Measurements from ENCODE around the gene ROR1.

DNA sequence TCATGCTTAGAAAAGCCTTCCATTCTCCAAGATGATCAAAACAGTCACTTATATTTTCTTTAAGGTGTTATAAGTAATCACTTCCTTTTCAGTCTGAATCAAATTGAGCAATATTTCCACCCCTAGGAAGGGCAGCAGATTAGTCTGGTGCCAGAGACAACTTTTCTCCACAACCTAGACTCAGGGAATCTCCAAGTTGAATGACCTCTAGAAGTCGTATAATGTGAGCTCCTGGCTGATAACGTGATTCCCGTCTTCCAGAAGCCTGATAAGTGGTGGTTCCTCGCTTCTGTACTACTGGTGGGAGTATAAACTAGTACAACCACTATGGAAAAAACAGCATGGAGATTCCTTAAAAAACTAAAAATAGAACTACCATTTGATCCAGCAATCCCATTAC, 251.2 kb downstream of the ROR1 start:
- TF ChIP-seq POLR2AphosphoS5 (IDR thresholded peaks at IDR 0.05; ENCODE audit: borderline replicate concordance, low read depth, low read length) (no peak), EZH2 (IDR thresholded peaks at IDR 0.05) (no peak), FOXP2 (optimal IDR thresholded peaks at IDR 0.05; ENCODE audit: control extremely low read depth, extremely low read length, insufficient read depth) (no peak)

Measured in SK-N-MC (cell line).